Measurements from ENCODE around the gene OR3A2. TPM values are rescaled to one million over a fixed set of nuclear protein-coding genes. Genes with fewer than 3 reads are reported as not detected.
"Not testable (repeated sequence)": the region's sequence is repeated elsewhere in the genome, so short reads cannot be mapped to it uniquely, and the experiment has no call there.

Gene OR3A2
- total RNA-seq, 5 donors from 2014 or later (not counting 1 experiment from before 2014, with no cell fraction given), result 0.63 to 6.3 (median 2.9) TPM

DNA sequence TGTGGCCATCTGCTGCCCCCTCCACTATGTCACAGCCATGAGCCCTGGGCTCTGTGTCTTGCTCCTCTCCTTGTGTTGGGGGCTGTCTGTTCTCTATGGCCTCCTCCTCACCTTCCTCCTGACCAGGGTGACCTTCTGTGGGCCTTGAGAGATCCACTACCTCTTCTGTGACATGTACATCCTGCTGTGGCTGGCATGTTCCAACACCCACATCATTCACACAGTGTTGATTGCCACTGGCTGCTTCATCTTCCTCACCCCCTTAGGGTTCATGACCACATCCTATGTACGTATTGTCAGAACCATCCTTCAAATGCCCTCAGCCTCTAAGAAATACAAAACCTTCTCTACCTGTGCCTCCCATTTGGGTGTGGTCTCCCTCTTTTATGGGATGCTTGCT, 145.1 kb downstream of the OR3A2 start:
- DNase-seq, result peak in 1 of 35 experiments; percentile 1
- H3K27ac Mint-ChIP-seq; H3K9me3 Mint-ChIP-seq; H3K4me1 ChIP-seq (ENCODE audit: control insufficient read depth in 1 of 2, extremely low read depth in 1 of 2, insufficient read depth in 2 of 2, low read length in 2 of 2); H3K36me3 ChIP-seq (ENCODE audit: control insufficient read depth in 2 of 2, extremely low read depth in 1 of 2, insufficient read depth in 1 of 2, low read length in 1 of 2); H3K36me3 Mint-ChIP-seq; H3K9me3 ChIP-seq; H3K27me3 Mint-ChIP-seq; H3K4me3 ChIP-seq (ENCODE audit: control insufficient read depth in 1 of 2, extremely low read depth in 1 of 2, low read length in 1 of 2); CTCF ChIA-PET; H3K27ac ChIP-seq (ENCODE audit: low read length); POLR2A ChIA-PET; H3K4me3 Mint-ChIP-seq; H3K4me1 Mint-ChIP-seq; ATAC-seq (replicated peaks in 1 of 4); H3K27me3 ChIP-seq (replicated peaks in 1 of 2; ENCODE audit: control insufficient read depth in 2 of 2, extremely low read depth in 1 of 2, insufficient read depth in 2 of 2, low read length in 1 of 2): not testable (repeated sequence)
- WGBS (ENCODE audit: insufficient coverage), result no CpG with 5 or more reads among the region's 1 CpG

DNA sequence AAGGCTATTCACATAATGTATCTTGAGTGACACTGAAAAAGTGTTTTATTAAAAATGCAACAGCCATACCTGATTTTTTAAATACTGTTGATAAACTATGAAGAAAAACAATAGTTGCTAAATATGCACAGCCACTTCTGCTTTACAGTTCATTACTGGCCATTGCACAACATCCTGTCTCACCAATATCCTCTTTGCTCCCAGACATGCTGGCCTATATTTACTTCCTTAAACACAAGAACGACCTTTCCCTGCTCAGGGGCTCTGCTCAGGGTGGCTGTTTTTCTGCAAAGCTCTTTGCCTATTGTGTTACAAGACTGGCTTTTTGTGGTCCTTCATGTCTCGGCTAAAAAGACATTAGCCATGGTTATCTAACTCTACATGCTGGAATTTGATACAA, 147.4 kb downstream of the OR3A2 start:
- peak in 3 of 4 experiments; percentile 55 to 79 (median 60) for ATAC-seq (replicated peaks in 1 of 4)
- H3K27me3 ChIP-seq (replicated peaks in 1 of 2; ENCODE audit: control insufficient read depth in 2 of 2, extremely low read depth in 1 of 2, insufficient read depth in 2 of 2, low read length in 1 of 2); POLR2A ChIA-PET; H3K4me3 ChIP-seq (ENCODE audit: control insufficient read depth in 1 of 2, extremely low read depth in 1 of 2, low read length in 1 of 2); H3K36me3 Mint-ChIP-seq; H3K36me3 ChIP-seq (ENCODE audit: control insufficient read depth in 2 of 2, extremely low read depth in 1 of 2, insufficient read depth in 1 of 2, low read length in 1 of 2); H3K27ac ChIP-seq (ENCODE audit: low read length); H3K4me1 Mint-ChIP-seq; H3K27me3 Mint-ChIP-seq; H3K4me3 Mint-ChIP-seq; H3K27ac Mint-ChIP-seq; H3K9me3 ChIP-seq; H3K4me1 ChIP-seq (ENCODE audit: control insufficient read depth in 1 of 2, extremely low read depth in 1 of 2, insufficient read depth in 2 of 2, low read length in 2 of 2); CTCF ChIA-PET; H3K9me3 Mint-ChIP-seq: not testable (repeated sequence)
- DNase-seq, result peak in 1 of 35 experiments; percentile 4
- no CpG with 5 or more reads among the region's 2 CpGs for WGBS (ENCODE audit: insufficient coverage)

DNA sequence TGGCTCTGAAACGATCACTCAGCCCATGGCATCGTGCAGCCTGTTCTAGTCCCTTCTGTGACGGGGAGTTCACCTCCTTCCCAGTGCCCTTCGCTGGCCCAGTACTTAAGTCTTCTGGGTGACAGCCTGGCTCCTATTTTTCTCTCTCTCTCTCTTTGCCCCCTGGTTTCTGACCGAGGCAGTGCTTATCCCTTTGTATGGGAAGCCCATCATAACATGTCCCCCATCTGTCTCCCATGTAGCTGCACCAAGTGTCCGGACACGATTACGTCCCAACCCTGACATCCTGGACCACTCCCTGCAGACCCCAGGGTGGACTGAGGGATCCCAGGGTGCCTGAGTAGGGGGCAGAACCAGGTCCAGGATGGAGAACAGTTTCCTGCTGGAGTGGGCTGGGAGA, 153.8 kb downstream of the OR3A2 start:
- H3K9me3 ChIP-seq; H3K27ac ChIP-seq (ENCODE audit: low read length); DNase-seq; H3K4me1 Mint-ChIP-seq; H3K27me3 ChIP-seq (replicated peaks in 1 of 2; ENCODE audit: control insufficient read depth in 2 of 2, extremely low read depth in 1 of 2, insufficient read depth in 2 of 2, low read length in 1 of 2); H3K27ac Mint-ChIP-seq; H3K27me3 Mint-ChIP-seq; H3K9me3 Mint-ChIP-seq; ATAC-seq (replicated peaks in 1 of 4); H3K36me3 Mint-ChIP-seq; H3K4me3 ChIP-seq (ENCODE audit: control insufficient read depth in 1 of 2, extremely low read depth in 1 of 2, low read length in 1 of 2); POLR2A ChIA-PET; H3K36me3 ChIP-seq (ENCODE audit: control insufficient read depth in 2 of 2, extremely low read depth in 1 of 2, insufficient read depth in 1 of 2, low read length in 1 of 2); H3K4me1 ChIP-seq (ENCODE audit: control insufficient read depth in 1 of 2, extremely low read depth in 1 of 2, insufficient read depth in 2 of 2, low read length in 2 of 2); CTCF ChIA-PET; H3K4me3 Mint-ChIP-seq: not testable (repeated sequence)
- WGBS (ENCODE audit: insufficient coverage), result 90% methylated on average over 2 of the region's 8 CpGs

Other genes with a start within 250 kb of the OR3A2 start
- not detected for gene OR1A2, start 188.8 kb downstream of the OR3A2 start, total RNA-seq
- under 1 TPM in 1 of 5 donors, not detected in 4; 0.09 TPM for gene OR1A1, start 178.6 kb downstream of the OR3A2 start, total RNA-seq
- gene OR3A1, start 87.9 kb downstream of the OR3A2 start, total RNA-seq, result 1 to 10 TPM in 1 of 5 donors, under 1 TPM in 3, not detected in 1; 0.23 to 1.4 (median 0.44) TPM
- not detected for gene OR1E1, start 12.1 kb upstream of the OR3A2 start, total RNA-seq
- not detected for gene OR3A3, start 25.1 kb upstream of the OR3A2 start, total RNA-seq
- gene OR1E2, start 47.5 kb upstream of the OR3A2 start, total RNA-seq, result not detected
- gene SPATA22, start 85.5 kb upstream of the OR3A2 start, total RNA-seq, result 1 to 10 TPM in 2 of 5 donors, not detected in 3; 1.3 to 1.5 TPM
- gene ASPA, start 89.7 kb upstream of the OR3A2 start, total RNA-seq, result not detected
- gene TRPV3, start 171.5 kb upstream of the OR3A2 start, total RNA-seq, result 1 to 10 TPM in 1 of 5 donors, under 1 TPM in 4; 0.23 to 1.4 (median 0.44) TPM
- gene TRPV1, start 223.1 kb upstream of the OR3A2 start, total RNA-seq, result 1 to 10 TPM; 4.3 to 8.0 (median 6.0) TPM
- gene SHPK, start 249.9 kb upstream of the OR3A2 start, total RNA-seq, result 10 to 100 TPM in 3 of 5 donors, 1 to 10 TPM in 2; 6.4 to 12.3 (median 10.5) TPM

Data from T-cell (primary cell).